H1 (cell line): ENCODE data around the gene SLC25A26. TPM values are rescaled to one million over a fixed set of nuclear protein-coding genes. Genes with fewer than 3 reads are reported as not detected.

ENCODE experiments used
- CTCF ChIA-PET: fragments of 300-600 bp; sonication (Branson Sonifier 250); formaldehyde crosslinking; loops from one replicate; lab custom pipeline; 2021; ENCODE audit not compliant: partially characterized antibody; lab: Charles Lee
- POLR2A ChIA-PET: fragments of 300-600 bp; sonication (Branson Sonifier 250); formaldehyde crosslinking; loops from one replicate; lab custom pipeline; 2021; ENCODE audit warnings: inconsistent platforms; ENCODE audit not compliant: partially characterized antibody; lab: Charles Lee
- DNase-seq, 2 experiments: peaks; one replicate each; pipeline versions ENCODE4 v3.0.0 to v3.0.0-alpha.2; 2010 to 2022; ENCODE audit warnings: low spot score in 2 of 2, low read depth in 1 of 2, mixed read lengths in 1 of 2
- FAIRE-seq: peaks from 2 replicates; lab custom pipeline; 2011; peaks lifted over from hg19 to GRCh38; lab: Jason Lieb, UNC
- H2AFZ ChIP-seq: 2 replicates; pipeline ENCODE4 v1.8.1; 2012; ENCODE audit warnings: low read length, inconsistent platforms
- H2AK5ac ChIP-seq: 2 replicates; pipeline ENCODE4 v1.6.1; 2013; ENCODE audit warnings: low read depth, low read length
- H2BK120ac ChIP-seq: replicated peaks from 2 replicates; pipeline ENCODE3; 2013; ENCODE audit warnings: low read depth, low read length, inconsistent platforms
- H2BK12ac ChIP-seq: 2 replicates; pipeline ENCODE4 v1.6.1; 2013; ENCODE audit warnings: low read depth, low read length
- H2BK15ac ChIP-seq: 2 replicates; pipeline ENCODE4 v1.6.1; 2013; ENCODE audit warnings: low read length
- H2BK20ac ChIP-seq: 2 replicates; pipeline ENCODE4 v1.6.1; 2013; ENCODE audit warnings: low read length
- H2BK5ac ChIP-seq: 2 replicates; pipeline ENCODE4 v1.6.1; 2013; ENCODE audit warnings: low read depth, low read length
- H3K14ac ChIP-seq: 2 replicates; pipeline ENCODE4 v1.6.1; 2013; ENCODE audit warnings: inconsistent platforms; ENCODE audit not compliant: insufficient read length
- H3K18ac ChIP-seq: 2 replicates; pipeline ENCODE4 v1.6.1; 2013; ENCODE audit warnings: low read length; ENCODE audit errors: extremely low read depth
- H3K23ac ChIP-seq: 2 replicates; pipeline ENCODE4 v1.6.1; 2013; ENCODE audit warnings: inconsistent platforms; ENCODE audit not compliant: insufficient read length
- H3K23me2 ChIP-seq: 2 replicates; pipeline ENCODE4 v1.6.1; 2013; ENCODE audit warnings: low read depth, low read length
- H3K27ac ChIP-seq: 2 replicates; pipeline ENCODE4 v1.6.1; 2011; ENCODE audit warnings: low read depth, low read length, inconsistent platforms
- H3K27me3 ChIP-seq, 4 experiments: replicated peaks in 1 of 4; 1 replicate in 1 of 4; 2 replicates in 3 of 4; pipeline versions ENCODE4 v1.6.1 to v1.8.1; 2011 to 2013; ENCODE audit warnings: low read length in 3 of 4, mild to moderate bottlenecking in 3 of 4, inconsistent platforms in 2 of 4, mixed read lengths in 2 of 4, moderate library complexity in 1 of 4; ENCODE audit not compliant: control insufficient read depth in 3 of 4, insufficient read depth in 3 of 4; ENCODE audit errors: extremely low read depth in 1 of 4
- H3K36me3 ChIP-seq, 4 experiments: 2 replicates each; pipeline versions ENCODE4 v1.6.1 to v1.8.1; 2011 to 2013; ENCODE audit warnings: mild to moderate bottlenecking in 4 of 4, low read length in 3 of 4, moderate library complexity in 2 of 4, control low read depth in 1 of 4, inconsistent platforms in 1 of 4; ENCODE audit not compliant: insufficient read depth in 4 of 4, control insufficient read depth in 2 of 4
- H3K4ac ChIP-seq: replicated peaks from 2 replicates; pipeline ENCODE3; 2013; ENCODE audit warnings: low read length, low read depth, mixed read lengths, inconsistent platforms; ENCODE audit not compliant: insufficient read length
- H3K4me1 ChIP-seq, 4 experiments: replicated peaks in 1 of 4; 1 replicate in 1 of 4; 2 replicates in 3 of 4; pipeline versions ENCODE4 v1.6.1 to v1.8.1; 2011 to 2013; ENCODE audit warnings: low read length in 3 of 4, inconsistent platforms in 2 of 4, mixed read lengths in 1 of 4; ENCODE audit not compliant: insufficient read depth in 4 of 4, control insufficient read depth in 3 of 4
- H3K4me2 ChIP-seq, 2 experiments: 2 replicates each; pipeline versions ENCODE4 v1.6.1 to v1.8.1; 2011 to 2013; ENCODE audit warnings: low read depth in 2 of 2, low read length in 2 of 2, control low read depth in 1 of 2, inconsistent platforms in 1 of 2, mild to moderate bottlenecking in 1 of 2; ENCODE audit not compliant: insufficient read depth in 1 of 2
- H3K4me3 ChIP-seq, 4 experiments: fragments of 200-600, 300-600 bp in 1 of 4; sonication (generic), shearing (Covaris generic), sonication (Bioruptor Twin) in 1 of 4; 2 replicates each; pipeline versions ENCODE4 v1.5.1 to v1.8.1; 2011 to 2016; ENCODE audit warnings: low read length in 4 of 4, low read depth in 3 of 4, control low read depth in 2 of 4, inconsistent platforms in 2 of 4, mild to moderate bottlenecking in 2 of 4, mixed read lengths in 1 of 4, moderate library complexity in 1 of 4; ENCODE audit not compliant: insufficient read depth in 2 of 4; ENCODE audit errors: extremely low read depth in 1 of 4
- H3K56ac ChIP-seq: replicated peaks from 2 replicates; pipeline ENCODE3; 2013; ENCODE audit warnings: low read depth, mild to moderate bottlenecking, mixed read lengths, low read length, inconsistent platforms; ENCODE audit not compliant: insufficient read length
- H3K79me1 ChIP-seq: 2 replicates; pipeline ENCODE4 v1.6.1; 2013; ENCODE audit warnings: low read depth, low read length, control low read depth
- H3K79me2 ChIP-seq, 2 experiments: 2 replicates each; pipeline versions ENCODE4 v1.6.1 to v1.8.1; 2012 to 2013; ENCODE audit warnings: low read length in 2 of 2, mild to moderate bottlenecking in 2 of 2, inconsistent platforms in 1 of 2; ENCODE audit not compliant: insufficient read depth in 2 of 2, control insufficient read depth in 1 of 2
- H3K9ac ChIP-seq, 4 experiments: replicated peaks in 1 of 4; 1 replicate in 1 of 4; 2 replicates in 3 of 4; pipeline versions ENCODE4 v1.6.1 to v1.8.1; 2011 to 2013; ENCODE audit warnings: low read depth in 3 of 4, low read length in 3 of 4, control low read depth in 2 of 4, mild to moderate bottlenecking in 2 of 4, moderate library complexity in 2 of 4, inconsistent platforms in 1 of 4; ENCODE audit errors: extremely low read depth in 1 of 4
- H3K9me3 ChIP-seq, 2 experiments: 2 replicates each; pipeline versions ENCODE4 v1.6.1 to v1.8.1; 2012 to 2013; ENCODE audit warnings: mild to moderate bottlenecking in 2 of 2, moderate library complexity in 2 of 2, control low read depth in 1 of 2, inconsistent platforms in 1 of 2, low read depth in 1 of 2, low read length in 1 of 2, mixed read lengths in 1 of 2; ENCODE audit not compliant: insufficient read depth in 2 of 2
- H4K20me1 ChIP-seq, 2 experiments: replicated peaks in 1 of 2; 2 replicates each; pipeline versions ENCODE3 to v1.8.1; 2011 to 2013; ENCODE audit warnings: inconsistent platforms in 2 of 2, low read length in 2 of 2, mild to moderate bottlenecking in 1 of 2; ENCODE audit not compliant: insufficient read depth in 2 of 2, control insufficient read depth in 1 of 2
- H4K5ac ChIP-seq: 2 replicates; pipeline ENCODE4 v1.6.1; 2013; ENCODE audit warnings: low read length, low read depth, mixed read lengths, inconsistent platforms; ENCODE audit not compliant: insufficient read length
- H4K8ac ChIP-seq: 2 replicates; pipeline ENCODE4 v1.8.0; 2013; ENCODE audit warnings: mild to moderate bottlenecking, moderate library complexity, low read length, inconsistent platforms; ENCODE audit not compliant: insufficient read depth; ENCODE audit errors: extremely low read depth
- H4K91ac ChIP-seq: replicated peaks from 2 replicates; pipeline ENCODE3; 2013; ENCODE audit warnings: low read length, mixed read lengths, inconsistent platforms; ENCODE audit not compliant: insufficient read length
- CHD2 ChIP-seq: IDR thresholded peaks from 2 replicates; pipeline ENCODE4 v1.6.1; 2012; ENCODE audit warnings: low read length, improper control_type of control experiment
- MAFK ChIP-seq: IDR thresholded peaks from 2 replicates; pipeline ENCODE4 v1.6.1; 2012; ENCODE audit warnings: low read depth, mild to moderate bottlenecking, improper control_type of control experiment, low read length
- RFX5 ChIP-seq: IDR thresholded peaks from 2 replicates; pipeline ENCODE4 v1.6.1; 2011; ENCODE audit warnings: low read depth, low read length, improper control_type of control experiment, borderline replicate concordance
- YY1 ChIP-seq: IDR thresholded peaks from 2 replicates; pipeline ENCODE4 v1.6.1; 2011; ENCODE audit warnings: low read depth, mild to moderate bottlenecking, low read length
- WGBS, 2 experiments: shearing (Covaris generic) in 1 of 2; methylation state at CpG; one replicate each; pipeline versions ENCODE4 v1.1.6 to v1.1.7; 2013 to 2015; ENCODE audit warnings: low lambda C conversion rate in 2 of 2, mixed read lengths in 2 of 2, inconsistent platforms in 1 of 2, low coverage in 1 of 2, missing lambda C conversion rate in 1 of 2; ENCODE audit not compliant: insufficient replicate concordance in 2 of 2, insufficient coverage in 1 of 2, insufficient read length in 1 of 2; ENCODE audit errors: extremely low coverage in 1 of 2, missing lambda C conversion rate in 1 of 2; 5-methylcytosine and 5-hydroxymethylcytosine counted together
- polyA plus RNA-seq, 7 experiments: library from polyadenylated mRNA; depleted of rRNA in 3 of 7; stranded (reverse) in 5 of 7; unstranded in 2 of 7; fragments of >200 nt in 5 of 7; fragments of 200-250 nt in 2 of 7; gene quantifications; 1 replicate in 5 of 7; 2 replicates in 1 of 7; 4 replicates in 1 of 7; pipeline versions ENCODE4 v1.2.1 to v1.2.3, GENCODE V29; 2011 to 2013; ENCODE audit warnings: missing spikeins in 2 of 7, mixed read lengths in 2 of 7
- total RNA-seq: library from RNA; stranded (reverse); fragmentation: NEBNext Ultra II Directional; extraction: Animal tissue kit (Norgen Biotek cat#: 25700); gene quantifications from 2 replicates; pipeline ENCODE4 v1.2.1, GENCODE V29; 2021

SLC25A26 gene
- total and polyA plus RNA-seq, 2 of the 8 experiments (the other 6 are each of a cell fraction or from before 2014, with no cell fraction given), result 30.0 to 37.0 TPM

GRCh38 chr3:66211779-66212178, 9.0 kb upstream of the SLC25A26 start:
- H4K91ac ChIP-seq, result no peak overlapping the region
- H3K79me2 ChIP-seq, result no peaks in the 10 kb centered on the region
- no peak overlapping the region for H3K23ac ChIP-seq
- H2AFZ ChIP-seq, result no peak overlapping the region
- no peak overlapping the region for H4K8ac ChIP-seq
- H3K18ac ChIP-seq, result no peak overlapping the region
- no peak overlapping the region for H2BK12ac ChIP-seq
- no peak overlapping the region for H2BK15ac ChIP-seq
- H3K23me2 ChIP-seq, result no peaks in the 10 kb centered on the region
- H3K79me1 ChIP-seq, result no peaks in the 10 kb centered on the region
- ChIA-PET CTCF (interaction anchor here (0.7 to 1.0 kb wide), 2 partner anchors 10 to 79 kb away, joined by 3 read pairs; no protein-coding TSS in a partner anchor), POLR2A (interaction anchor here (1.0 to 1.2 kb wide), 2 partner anchors 9 to 11 kb away, joined by 3 read pairs; partner anchors contain the start of gene SLC25A26)
- no peak overlapping the region for H4K5ac ChIP-seq
- H2AK5ac ChIP-seq, result no peak overlapping the region
- no peaks in the 10 kb centered on the region for H3K36me3 ChIP-seq
- no peaks in the 10 kb centered on the region for H4K20me1 ChIP-seq
- DNase-seq (no peak), FAIRE-seq (no peak)
- H2BK5ac ChIP-seq, result no peak overlapping the region
- H3K4me3 ChIP-seq, result no peak overlapping the region
- 91% methylated on average over 4 of the region's 4 CpGs; no CpG with 5 or more reads in 1 of the 2 experiments for WGBS, 2 experiments
- no peak overlapping the region for H3K4me2 ChIP-seq
- no peak overlapping the region for H3K9ac ChIP-seq
- H2BK120ac ChIP-seq, result no peak overlapping the region
- no peak overlapping the region for H3K4ac ChIP-seq
- H3K56ac ChIP-seq, result no peak overlapping the region
- H3K4me1 ChIP-seq, result peaks cover 0 to 4% (median 1%) of the 10 kb centered on the region in 4 experiments; a peak in 1 of 7 replicates
- no peak overlapping the region for H2BK20ac ChIP-seq
- peaks cover 0 to 3% of the 10 kb centered on the region in 2 experiments; a peak in 1 of 4 replicates for H3K9me3 ChIP-seq
- H3K14ac ChIP-seq, result no peak overlapping the region
- H3K27ac ChIP-seq, result no peak overlapping the region
- no peaks in the 10 kb centered on the region for H3K27me3 ChIP-seq
- TF ChIP-seq RFX5 (no peak), MAFK (no peak), CHD2 (no peak), YY1 (no peak)
